Neural cell (in vitro differentiated cells): ENCODE results near the gene TUBAL3. TPM values are rescaled to one million over a fixed set of nuclear protein-coding genes. Genes with fewer than 3 reads are reported as not detected.

ENCODE experiments used
- H2AFZ ChIP-seq: fragments of 200-600, 300-800 bp; sonication (generic), shearing (Covaris generic); 2 replicates; pipeline ENCODE4 v1.6.0; 2014; ENCODE audit warnings: low read depth, mild to moderate bottlenecking, antibody characterized with exemption, low read length, moderate library complexity
- H3F3A ChIP-seq: fragments of 200-600 bp; shearing (Covaris generic); 2 replicates; pipeline ENCODE4 v1.6.1; 2016; ENCODE audit warnings: mild to moderate bottlenecking, moderate library complexity, mixed read lengths, antibody characterized with exemption, low read length; ENCODE audit not compliant: insufficient read depth, poor library complexity, severe bottlenecking
- H3K27ac ChIP-seq: fragments of 200-600, 300-800 bp; sonication (generic), shearing (Covaris generic); 2 replicates; pipeline ENCODE4 v1.5.1; 2014; ENCODE audit warnings: mild to moderate bottlenecking, low read length, moderate library complexity
- H3K27me3 ChIP-seq: fragments of 300-800, 200-600 bp; sonication (generic), shearing (Covaris generic); 2 replicates; pipeline ENCODE4 v1.6.0; 2014; ENCODE audit warnings: mild to moderate bottlenecking, low read depth, low read length, moderate library complexity; ENCODE audit not compliant: insufficient read depth
- H3K36me3 ChIP-seq: fragments of 300-800, 200-600 bp; sonication (generic), shearing (Covaris generic); 2 replicates; pipeline ENCODE4 v1.5.1; 2014; ENCODE audit warnings: mild to moderate bottlenecking, antibody characterized with exemption, low read length, moderate library complexity; ENCODE audit not compliant: insufficient read depth
- H3K4me2 ChIP-seq: fragments of 300-800, 200-600 bp; sonication (generic), shearing (Covaris generic); 2 replicates; pipeline ENCODE4 v1.6.0; 2014; ENCODE audit warnings: mild to moderate bottlenecking, low read length
- H3K4me3 ChIP-seq: fragments of 300-800, 200-600 bp; sonication (generic), shearing (Covaris generic); 2 replicates; pipeline ENCODE4 v1.5.1; 2014; ENCODE audit warnings: mild to moderate bottlenecking, low read length, moderate library complexity
- H3K79me2 ChIP-seq: fragments of 200-600 bp; shearing (Covaris generic); replicated peaks from 2 replicates; pipeline ENCODE4 v1.6.0; 2014; ENCODE audit warnings: mild to moderate bottlenecking, low read length, moderate library complexity; ENCODE audit not compliant: insufficient read depth
- H3K9ac ChIP-seq: fragments of 300-800, 200-600 bp; sonication (generic), shearing (Covaris generic); 2 replicates; pipeline ENCODE4 v1.6.1; 2016; ENCODE audit warnings: mild to moderate bottlenecking, low read length, mixed read lengths
- H3K9me2 ChIP-seq: fragments of 200-600 bp; shearing (Covaris generic); 2 replicates; pipeline ENCODE4 v1.6.1; 2016; ENCODE audit warnings: mild to moderate bottlenecking, low read length, mixed read lengths; ENCODE audit not compliant: insufficient read depth
- H3K9me3 ChIP-seq: fragments of 200-600, 300-800 bp; sonication (generic), shearing (Covaris generic); 2 replicates; pipeline ENCODE4 v1.6.1; 2016; ENCODE audit warnings: mild to moderate bottlenecking, mixed run types, low read length, moderate library complexity, mixed read lengths
- H4K20me1 ChIP-seq: fragments of 200-600 bp; shearing (Covaris generic); 2 replicates; pipeline ENCODE4 v1.6.1; 2016; ENCODE audit warnings: mild to moderate bottlenecking, mixed run types; ENCODE audit not compliant: insufficient read depth
- EP300 ChIP-seq: fragments of 450-650 bp; conservative IDR thresholded peaks from 2 replicates; pipeline ENCODE4 v1.6.1; 2014; ENCODE audit warnings: antibody characterized with exemption, mild to moderate bottlenecking, moderate library complexity; ENCODE audit not compliant: poor library complexity, severe bottlenecking
- EZH2 ChIP-seq: fragments of 200-600, 300-800 bp; shearing (Covaris generic), sonication (generic); IDR thresholded peaks from 2 replicates; pipeline ENCODE4 v1.6.1; 2014; ENCODE audit warnings: antibody characterized with exemption, low read length, borderline replicate concordance, mild to moderate bottlenecking; ENCODE audit not compliant: insufficient read depth, poor library complexity, severe bottlenecking
- MXI1 ChIP-seq: fragments of 450-650 bp; conservative IDR thresholded peaks from 2 replicates; pipeline ENCODE4 v1.6.1; 2014; ENCODE audit warnings: antibody characterized with exemption, mild to moderate bottlenecking; ENCODE audit not compliant: poor library complexity, severe bottlenecking
- POLR2AphosphoS5 ChIP-seq: IDR thresholded peaks from 2 replicates; pipeline ENCODE4 v1.6.1; 2012
- RAD21 ChIP-seq: fragments of 450-650 bp; conservative IDR thresholded peaks from 2 replicates; pipeline ENCODE4 v1.6.1; 2014; ENCODE audit warnings: antibody characterized with exemption, mild to moderate bottlenecking, moderate library complexity
- REST ChIP-seq: IDR thresholded peaks from 2 replicates; pipeline ENCODE4 v1.6.1; 2012; ENCODE audit warnings: borderline replicate concordance
- SMC3 ChIP-seq: fragments of 450-650 bp; conservative IDR thresholded peaks from 2 replicates; pipeline ENCODE4 v1.6.1; 2014; ENCODE audit warnings: antibody characterized with exemption, mild to moderate bottlenecking, moderate library complexity; ENCODE audit not compliant: poor library complexity
- TAF1 ChIP-seq: IDR thresholded peaks from 2 replicates; pipeline ENCODE4 v1.6.1; 2012; ENCODE audit warnings: low read depth
- polyA plus RNA-seq: library from polyadenylated mRNA; depleted of rRNA; stranded (reverse); fragments of >200 nt; gene quantifications from 2 replicates; pipeline ENCODE4 v1.2.3, GENCODE V29; 2014
- TF ChIP-seq, protein P1 (sequence below): fragments of 450-650 bp; IDR thresholded peaks from 2 replicates; pipeline ENCODE4 v1.5.1; 2014; ENCODE audit warnings: antibody characterized with exemption, mild to moderate bottlenecking, moderate library complexity; ENCODE audit not compliant: poor library complexity, severe bottlenecking

Gene TUBAL3
- polyA plus RNA-seq, 1 donor from 2014 or later: not detected

- H3K36me3 ChIP-seq: no peaks in the 10 kb centered on the region
- H3K4me2 ChIP-seq: peak overlapping the region; percentile 59
- no peak overlapping the region for H3K27ac ChIP-seq
- H2AFZ ChIP-seq: no peak overlapping the region
- no peak for TF ChIP-seq MXI1
- TF ChIP-seq TAF1: no peak
- TF ChIP-seq SMC3: no peak
- TF ChIP-seq POLR2AphosphoS5: no peak
- no peak for TF ChIP-seq RAD21
- H3K4me3 ChIP-seq: peak overlapping the region; percentile 91
- no peaks in the 10 kb centered on the region for H3K27me3 ChIP-seq
- peaks cover 38% of the 10 kb centered on the region for H3K79me2 ChIP-seq
- no peaks in the 10 kb centered on the region for H4K20me1 ChIP-seq
- H3K9me3 ChIP-seq: no peaks in the 10 kb centered on the region
- H3K9me2 ChIP-seq: no peaks in the 10 kb centered on the region
- H3K9ac ChIP-seq: peak overlapping the region; percentile 74
- no peaks in the 10 kb centered on the region for H3F3A ChIP-seq
Measured at GRCh38 chr10:5413012-5413938, 8.6 kb upstream of the TUBAL3 start.

- H3K27ac ChIP-seq: no peak within 1 kb of the TSS
- H3K4me2 ChIP-seq: peak within 1 kb of the TSS; percentile 59
- no peaks in the 10 kb centered on the region for H3K27me3 ChIP-seq
- TF ChIP-seq, protein P1, sequence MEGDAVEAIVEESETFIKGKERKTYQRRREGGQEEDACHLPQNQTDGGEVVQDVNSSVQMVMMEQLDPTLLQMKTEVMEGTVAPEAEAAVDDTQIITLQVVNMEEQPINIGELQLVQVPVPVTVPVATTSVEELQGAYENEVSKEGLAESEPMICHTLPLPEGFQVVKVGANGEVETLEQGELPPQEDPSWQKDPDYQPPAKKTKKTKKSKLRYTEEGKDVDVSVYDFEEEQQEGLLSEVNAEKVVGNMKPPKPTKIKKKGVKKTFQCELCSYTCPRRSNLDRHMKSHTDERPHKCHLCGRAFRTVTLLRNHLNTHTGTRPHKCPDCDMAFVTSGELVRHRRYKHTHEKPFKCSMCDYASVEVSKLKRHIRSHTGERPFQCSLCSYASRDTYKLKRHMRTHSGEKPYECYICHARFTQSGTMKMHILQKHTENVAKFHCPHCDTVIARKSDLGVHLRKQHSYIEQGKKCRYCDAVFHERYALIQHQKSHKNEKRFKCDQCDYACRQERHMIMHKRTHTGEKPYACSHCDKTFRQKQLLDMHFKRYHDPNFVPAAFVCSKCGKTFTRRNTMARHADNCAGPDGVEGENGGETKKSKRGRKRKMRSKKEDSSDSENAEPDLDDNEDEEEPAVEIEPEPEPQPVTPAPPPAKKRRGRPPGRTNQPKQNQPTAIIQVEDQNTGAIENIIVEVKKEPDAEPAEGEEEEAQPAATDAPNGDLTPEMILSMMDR: no peak
- TF ChIP-seq EZH2: no peak
- TF ChIP-seq EP300: no peak
- no peak for TF ChIP-seq TAF1
- peak; percentile 84 for TF ChIP-seq POLR2AphosphoS5
- no peak for TF ChIP-seq RAD21
- peak; percentile 98 for TF ChIP-seq MXI1
- peak; percentile 55 for TF ChIP-seq REST
- TF ChIP-seq SMC3: peak; percentile 30
- no peaks in the 10 kb centered on the region for H3K9me3 ChIP-seq
- peak within 1 kb of the TSS; percentile 91 for H3K4me3 ChIP-seq
- H3K79me2 ChIP-seq: peaks cover 29% of the 10 kb centered on the region
- peak within 1 kb of the TSS; percentile 74 for H3K9ac ChIP-seq
- H4K20me1 ChIP-seq: no peaks in the 10 kb centered on the region
- no peaks in the 10 kb centered on the region for H3K9me2 ChIP-seq
- peak within 1 kb of the TSS; percentile 74 for H2AFZ ChIP-seq
- no peaks in the 10 kb centered on the region for H3F3A ChIP-seq
- no peaks in the 10 kb centered on the region for H3K36me3 ChIP-seq
Measured at GRCh38 chr10:5412277-5412941, 7.8 kb upstream of the TUBAL3 start, which contains the start of gene NET1. TSS of gene NET1 (plus strand) at chr10:5412557. CDS start at chr10:5412693, 136 bp downstream.
